HG02852 (cell line): ENCODE measurements around the gene COL15A1.

Experiments
- ATAC-seq: cut with Tn5 transposase; IDR thresholded peaks from one replicate; pipeline ENCODE4 v1.9.1; 2021; ENCODE audit warnings: mild to moderate bottlenecking, moderate library complexity; ENCODE audit not compliant: unreplicated experiment

Gene COL15A1

DNA sequence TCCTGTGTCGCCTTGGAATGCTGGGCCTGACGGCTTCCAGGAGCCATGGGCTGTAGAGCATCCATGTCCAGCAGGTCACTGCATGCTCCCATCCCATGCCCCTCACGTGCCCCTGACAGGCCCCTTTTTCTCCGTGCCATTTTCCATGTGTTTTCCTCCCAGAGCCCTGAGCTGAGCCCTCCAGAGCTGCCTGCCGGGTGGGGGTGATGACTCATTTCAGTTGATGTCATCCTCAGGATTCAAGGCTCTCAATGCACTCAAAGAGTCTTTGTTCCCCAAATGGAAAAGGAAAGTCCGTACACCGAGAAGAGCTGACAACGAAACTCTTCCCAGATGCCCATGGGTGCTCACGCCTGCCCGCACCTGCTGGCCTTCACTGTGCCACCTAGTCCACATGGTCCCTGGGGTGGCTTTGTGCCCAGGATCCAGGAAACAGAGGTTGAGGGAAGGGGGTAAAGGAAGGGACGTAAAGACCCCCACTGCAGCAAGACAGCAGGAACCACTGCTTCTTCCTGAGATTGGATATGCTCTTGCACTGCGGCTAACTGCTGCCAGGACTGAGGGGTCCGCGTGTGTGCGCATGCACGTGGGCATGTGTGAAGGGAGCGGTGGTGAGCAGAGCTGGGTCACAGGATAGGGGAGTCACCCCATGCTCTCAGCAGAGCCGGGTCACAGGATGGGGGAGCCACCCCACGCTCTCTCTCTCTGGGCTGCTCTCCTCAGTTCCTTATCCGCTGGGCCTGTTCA is 27.6 kb downstream of the COL15A1 start:
- no peak for ATAC-seq

DNA sequence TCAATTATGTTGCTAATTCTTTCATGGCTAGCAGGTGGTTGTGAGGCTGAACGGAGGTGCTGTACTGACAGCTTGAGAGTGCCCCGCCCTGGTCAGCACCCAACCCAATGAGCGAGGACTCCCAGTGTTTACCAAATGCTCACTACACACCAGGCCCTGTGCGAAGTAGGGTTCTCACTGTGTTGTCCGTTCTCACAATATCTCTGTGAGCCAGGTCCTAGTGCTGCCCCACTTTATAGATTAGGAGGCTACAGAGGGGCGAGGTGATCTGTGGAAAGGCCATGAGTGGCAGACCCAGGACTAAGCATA is 28.2 kb downstream of the COL15A1 start:
- ATAC-seq = no peak

DNA sequence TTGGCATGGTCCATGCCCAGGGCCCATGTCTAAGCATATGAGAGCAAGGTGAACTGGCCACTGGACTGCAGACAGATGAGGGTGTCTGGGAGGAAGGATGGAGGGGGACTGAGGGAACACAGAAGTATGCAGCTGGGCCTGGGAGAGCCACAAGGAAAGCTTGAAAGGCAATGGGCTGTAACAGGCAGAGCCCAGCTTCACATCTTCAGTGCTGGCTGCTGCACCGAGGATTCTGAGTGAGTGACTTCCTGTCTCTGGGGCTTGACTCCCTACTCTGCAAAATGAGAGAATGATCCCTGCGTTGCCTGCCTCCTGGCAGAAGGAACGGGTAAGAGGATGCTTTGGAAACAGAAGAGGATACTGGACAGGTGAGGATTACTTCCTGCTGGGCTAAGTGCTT is 29.0 kb downstream of the COL15A1 start:
- ATAC-seq = no peak

DNA sequence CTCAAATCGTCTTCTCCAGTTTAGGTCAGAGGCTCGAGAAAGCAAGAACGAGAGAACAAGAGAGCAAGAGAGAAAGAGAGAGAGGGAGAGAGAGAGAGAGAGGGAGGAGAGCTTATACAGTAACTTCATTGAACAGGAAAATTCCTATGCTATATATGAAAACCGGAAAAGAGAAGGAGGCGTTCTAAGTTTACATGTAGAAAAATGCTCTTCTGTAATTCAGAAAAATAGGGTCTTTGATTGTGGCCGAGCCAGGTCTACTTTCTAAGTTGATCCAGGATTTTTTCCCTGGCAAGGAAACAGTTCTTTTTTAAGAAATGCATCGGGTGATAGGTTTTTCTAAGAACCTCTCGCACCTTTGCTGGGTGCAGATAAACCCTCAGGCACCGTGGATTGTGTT is 29.5 kb downstream of the COL15A1 start:
- ATAC-seq = no peak

DNA sequence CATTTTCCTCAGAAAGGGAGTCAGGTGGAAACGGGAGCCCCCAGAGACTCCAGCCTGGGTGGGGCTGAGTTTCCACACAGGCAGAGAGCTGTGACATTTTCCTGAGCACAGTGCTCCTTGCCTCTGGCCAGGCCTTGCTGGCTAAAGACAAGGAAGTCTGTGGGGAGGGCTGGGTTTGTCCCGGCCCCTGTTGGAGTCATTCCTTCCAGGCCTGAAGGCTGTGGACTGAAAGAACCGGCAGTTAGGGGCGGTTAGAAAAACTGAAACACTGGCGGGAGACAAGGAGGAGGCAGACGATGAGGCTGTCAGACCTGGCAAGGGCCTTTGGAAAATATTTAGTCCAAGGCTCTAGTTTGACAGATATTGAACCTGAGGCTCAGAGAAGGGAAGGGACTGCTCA is 29.9 kb downstream of the COL15A1 start:
- ATAC-seq = no peak

DNA sequence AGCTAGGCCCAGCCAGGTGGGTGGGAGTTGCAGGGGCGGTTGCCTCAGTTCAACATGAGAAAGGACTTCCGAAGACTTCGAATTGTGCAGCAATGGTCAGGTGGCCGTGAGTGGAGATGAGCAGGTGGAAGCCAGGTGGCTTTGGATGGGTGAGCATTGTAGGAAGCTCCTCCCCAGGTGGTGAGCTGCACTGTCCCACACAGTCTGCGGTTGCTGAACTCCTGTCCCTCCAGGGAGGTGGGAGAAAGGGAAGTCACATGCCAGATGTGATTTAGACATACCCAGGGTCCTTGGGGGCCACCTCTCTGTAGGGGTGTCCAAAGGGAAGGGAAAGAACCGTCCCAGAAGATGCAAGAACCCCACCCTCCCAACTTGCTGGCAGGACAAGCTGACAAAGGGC is 30.4 kb downstream of the COL15A1 start:
- no peak for ATAC-seq

DNA sequence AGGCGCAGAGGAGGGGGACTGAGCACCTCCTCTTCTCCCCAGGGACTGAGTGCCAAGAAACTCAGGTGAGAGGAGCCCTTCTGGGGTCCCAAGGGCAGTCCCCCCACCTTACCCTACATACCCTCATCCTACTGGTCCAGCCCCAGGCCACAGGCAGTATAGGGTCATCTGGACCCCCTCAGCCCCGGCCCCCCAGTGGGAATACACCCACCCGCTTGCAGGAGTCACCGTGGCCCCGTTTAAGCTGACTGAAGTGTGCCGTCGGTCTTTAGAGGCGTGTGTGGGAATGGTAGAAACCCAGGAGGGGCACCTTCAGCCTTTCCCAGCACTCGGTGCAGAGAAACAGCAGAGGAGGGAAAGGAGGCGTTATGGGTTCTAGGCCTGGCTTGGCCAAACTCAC is 30.8 kb downstream of the COL15A1 start:
- ATAC-seq = no peak

DNA sequence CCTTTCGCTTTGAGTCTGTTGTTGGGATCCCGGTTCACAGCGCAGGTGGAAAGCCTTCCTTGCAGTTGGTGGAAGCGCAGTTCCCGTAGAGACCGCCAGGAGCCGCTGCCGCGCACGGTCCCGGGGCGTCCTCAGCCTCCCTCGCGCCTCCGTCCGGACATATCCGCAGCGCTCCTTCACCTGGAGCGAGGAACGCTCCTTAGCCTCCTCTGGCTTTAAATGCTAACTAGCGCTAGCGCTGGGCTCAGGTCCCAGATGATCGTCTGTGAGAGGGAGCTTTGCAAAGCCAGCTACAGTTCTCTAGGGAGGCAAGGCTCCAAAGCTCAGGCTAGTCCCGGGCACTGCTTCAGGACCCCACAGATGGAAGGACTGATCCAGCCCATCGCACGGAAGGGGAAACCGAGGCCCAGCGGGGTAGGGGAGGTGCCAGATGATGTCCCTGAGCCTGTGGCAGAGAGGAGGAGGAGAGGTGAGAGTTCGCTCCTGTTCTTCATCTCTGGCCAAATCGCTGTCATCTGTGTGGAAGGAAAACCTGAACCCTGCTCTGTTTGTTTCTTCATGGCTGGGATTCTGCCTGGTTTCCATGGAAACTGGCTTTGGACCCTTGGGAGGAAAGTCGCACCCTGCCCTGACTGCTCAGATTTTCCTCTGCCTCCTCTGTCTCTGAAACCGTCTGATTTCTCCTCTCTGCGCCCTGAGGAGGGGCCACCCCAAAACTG is 31.4 kb downstream of the COL15A1 start:
- peak; percentile 95 for ATAC-seq

DNA sequence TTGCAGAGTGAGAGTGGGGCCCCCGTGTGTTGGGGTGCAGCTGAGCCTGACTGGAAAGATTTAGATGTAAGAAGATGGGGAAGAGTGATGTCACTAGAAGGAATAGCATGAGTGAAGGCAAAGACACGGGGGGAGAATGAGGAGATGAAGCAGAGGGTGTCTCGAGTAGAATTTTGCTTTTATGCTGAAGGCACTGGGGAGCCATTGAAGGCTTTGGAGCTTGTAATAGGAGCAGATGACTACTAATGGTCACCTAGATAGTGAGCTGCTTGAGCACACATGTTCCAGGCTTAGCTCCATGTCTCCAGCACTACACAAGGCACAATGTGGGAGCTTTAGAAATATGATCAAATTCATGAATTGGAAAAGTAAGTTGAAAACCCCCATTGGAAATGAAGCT is 32.1 kb downstream of the COL15A1 start:
- ATAC-seq = no peak

DNA sequence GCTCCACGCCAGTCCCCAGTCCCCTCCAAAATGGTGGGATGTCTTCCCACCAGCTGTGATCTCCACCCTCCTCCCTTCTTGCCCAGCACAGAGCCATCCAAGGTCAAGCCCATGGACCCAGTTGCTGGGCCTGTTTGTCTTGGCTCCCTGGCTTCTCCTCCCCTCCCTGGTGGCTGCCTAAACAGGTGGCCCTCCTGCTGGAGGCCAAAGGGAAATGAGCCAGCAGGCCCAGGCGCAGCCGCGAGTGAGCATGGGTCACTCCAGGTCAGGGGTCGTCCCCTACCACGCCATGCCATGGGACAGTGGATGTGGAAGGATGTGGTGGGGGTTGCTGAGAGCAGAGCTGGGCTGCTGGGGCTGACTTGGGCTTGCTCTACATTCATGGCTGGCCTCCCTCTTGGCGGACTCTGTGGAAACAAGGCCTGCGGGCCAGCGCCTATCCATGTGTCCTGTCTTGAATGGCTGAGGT is 33.6 kb downstream of the COL15A1 start:
- no peak for ATAC-seq

DNA sequence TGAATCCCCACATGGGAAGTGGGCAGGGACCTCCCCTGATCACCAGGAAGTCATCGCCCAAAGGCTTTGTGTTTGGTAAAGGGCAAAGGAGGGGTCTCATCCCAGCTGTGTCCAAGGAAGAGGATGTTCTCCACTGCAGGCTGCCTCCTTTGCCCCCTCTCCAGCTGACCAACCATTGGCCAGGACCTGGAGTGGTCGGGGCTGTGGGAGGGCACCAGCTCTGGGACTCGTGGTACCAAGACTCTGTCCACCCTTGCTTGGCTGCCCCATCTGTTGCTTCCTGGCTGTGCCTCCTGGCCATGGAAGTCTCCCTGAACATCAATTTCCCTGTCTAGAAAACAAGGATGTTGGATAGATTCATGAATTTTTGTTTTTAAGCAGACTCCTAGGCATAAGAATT is 34.1 kb downstream of the COL15A1 start:
- no peak for ATAC-seq

DNA sequence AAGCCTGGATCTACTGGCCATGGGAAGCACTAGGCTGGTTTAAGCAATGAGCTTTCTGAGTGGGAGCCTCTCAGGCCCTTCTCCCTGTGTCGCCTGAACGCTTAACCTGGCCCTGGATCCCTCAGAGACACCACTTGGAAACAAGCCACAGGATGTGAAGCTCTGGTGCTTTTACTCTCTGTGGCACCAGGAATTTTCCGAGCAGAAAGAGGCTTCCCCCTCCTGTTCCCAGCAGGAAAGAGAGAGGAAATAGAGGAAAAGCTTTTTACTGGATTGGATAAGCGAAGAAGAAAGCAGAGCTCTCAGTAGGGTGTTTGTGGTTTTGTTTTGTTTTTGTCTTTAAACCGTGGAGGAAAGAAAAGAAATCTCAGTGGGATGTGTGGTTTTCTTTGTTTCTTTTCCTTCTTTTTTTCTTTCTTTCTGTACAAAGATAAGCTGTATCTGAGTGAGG is 34.5 kb downstream of the COL15A1 start:
- no peak for ATAC-seq

DNA sequence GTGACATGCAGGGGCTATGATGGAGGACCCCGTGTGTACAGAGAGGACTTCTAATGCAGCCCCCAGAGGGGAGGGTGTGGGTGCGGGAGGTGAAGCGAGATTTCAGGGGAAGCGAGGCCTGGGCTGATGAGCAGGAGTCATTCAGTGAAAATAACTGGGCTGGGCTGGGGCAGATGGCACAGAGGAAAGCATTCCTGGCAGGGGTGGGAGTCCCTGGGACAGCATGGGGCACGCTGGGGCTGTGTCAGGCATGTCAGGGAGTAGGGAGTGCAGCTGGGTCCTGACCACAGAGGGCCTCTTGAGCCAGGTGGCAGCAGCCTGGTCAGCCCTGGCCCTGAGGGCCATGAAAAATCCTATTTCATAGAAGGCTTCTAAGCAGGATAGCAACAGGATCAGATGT is 36.6 kb downstream of the COL15A1 start:
- no peak for ATAC-seq

DNA sequence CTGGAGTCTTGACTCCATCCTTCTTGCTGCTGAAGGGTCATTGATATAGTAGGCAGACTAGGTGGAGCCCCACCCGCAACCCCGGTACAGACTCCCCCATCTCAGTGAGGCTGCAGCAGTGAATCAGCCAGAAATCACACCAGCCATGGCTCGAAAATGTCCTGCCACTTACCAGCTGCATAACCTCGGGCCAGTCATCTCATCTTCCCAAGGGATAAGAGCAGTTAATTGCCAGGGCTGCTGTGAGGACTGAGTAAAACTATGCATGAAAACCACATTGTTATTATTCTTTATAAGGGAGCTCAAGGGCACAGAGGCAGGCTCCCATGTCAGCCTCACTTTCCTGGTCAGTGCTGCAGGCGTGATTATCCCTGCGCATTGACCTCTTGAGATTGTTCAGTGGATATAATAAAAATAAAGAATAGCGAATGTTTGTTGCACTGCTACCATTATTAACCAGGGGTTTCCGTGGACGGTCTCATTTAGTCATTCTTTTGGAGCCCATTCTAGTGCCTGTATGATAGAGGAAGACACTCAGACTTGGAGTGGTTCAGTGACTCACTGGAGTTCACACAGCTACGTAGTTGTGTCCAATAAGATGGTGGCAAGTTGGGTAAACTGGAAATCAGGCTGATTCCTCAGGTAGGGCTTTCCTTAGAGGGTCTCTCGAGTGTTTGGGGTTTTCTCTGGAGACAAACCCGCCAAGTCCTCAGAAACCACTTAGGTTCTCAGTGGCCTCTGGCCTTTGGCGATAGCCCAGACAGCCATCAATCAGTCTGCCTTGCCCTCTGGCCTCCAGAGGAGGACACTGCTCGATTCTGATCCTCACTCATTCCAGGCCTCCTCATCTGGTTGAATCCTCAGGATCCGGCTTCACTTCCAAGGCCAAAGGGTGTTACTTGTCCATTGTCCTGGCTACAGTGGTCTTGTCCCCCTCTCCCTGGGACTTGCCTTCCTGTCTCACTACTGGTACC is 39.9 kb downstream of the COL15A1 start:
- ATAC-seq = no peak

DNA sequence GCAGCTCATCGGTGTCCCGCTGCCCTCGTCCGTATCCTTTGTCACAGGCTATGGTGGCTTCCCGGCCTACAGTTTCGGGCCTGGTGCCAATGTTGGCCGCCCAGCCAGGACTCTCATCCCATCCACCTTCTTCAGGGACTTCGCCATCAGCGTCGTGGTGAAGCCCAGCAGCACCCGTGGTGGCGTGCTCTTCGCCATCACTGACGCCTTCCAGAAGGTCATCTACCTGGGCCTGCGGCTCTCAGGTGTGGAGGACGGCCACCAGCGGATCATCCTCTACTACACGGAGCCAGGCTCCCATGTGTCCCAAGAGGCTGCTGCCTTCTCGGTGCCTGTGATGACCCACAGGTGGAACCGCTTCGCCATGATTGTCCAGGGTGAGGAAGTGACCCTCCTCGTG is 41.9 kb downstream of the COL15A1 start:
- no peak for ATAC-seq

DNA sequence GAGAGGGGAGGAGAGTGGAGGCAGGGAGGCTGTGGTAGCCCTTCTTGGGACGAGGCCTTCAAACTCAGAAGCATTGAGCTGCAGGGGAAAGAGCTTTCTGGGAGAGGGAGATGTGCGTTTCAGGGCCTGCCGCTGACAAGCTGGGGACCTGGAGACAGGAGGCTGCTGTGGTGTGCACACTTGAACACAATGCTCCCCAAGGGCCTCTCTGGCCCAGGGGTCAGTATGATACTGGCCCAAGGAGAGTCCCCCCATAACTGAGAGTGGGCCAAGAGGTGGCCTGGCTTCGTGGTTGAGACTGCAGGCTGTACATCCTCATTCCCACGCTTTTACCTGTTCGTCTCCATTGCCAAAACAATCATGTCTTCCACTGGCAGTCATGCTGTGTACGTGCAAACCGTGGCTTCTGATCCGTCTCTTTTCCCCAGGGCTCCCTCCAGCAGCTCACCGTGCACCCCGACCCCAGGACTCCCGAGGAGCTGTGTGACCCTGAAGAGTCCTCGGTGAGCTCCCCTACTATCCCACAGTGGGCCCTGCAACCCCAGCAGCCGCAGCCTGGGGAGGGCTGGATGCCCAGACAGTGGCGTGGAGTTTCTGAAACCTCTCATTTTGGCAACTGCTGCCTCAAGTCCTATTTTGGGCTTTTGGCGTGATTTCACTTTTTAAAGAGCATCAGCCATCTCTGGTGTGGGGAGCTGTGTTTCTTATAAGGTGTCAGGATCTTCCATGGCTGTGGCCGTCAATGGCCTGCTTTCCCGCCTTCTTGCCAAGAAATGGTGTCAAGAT is 43.4 kb downstream of the COL15A1 start:
- no peak for ATAC-seq

DNA sequence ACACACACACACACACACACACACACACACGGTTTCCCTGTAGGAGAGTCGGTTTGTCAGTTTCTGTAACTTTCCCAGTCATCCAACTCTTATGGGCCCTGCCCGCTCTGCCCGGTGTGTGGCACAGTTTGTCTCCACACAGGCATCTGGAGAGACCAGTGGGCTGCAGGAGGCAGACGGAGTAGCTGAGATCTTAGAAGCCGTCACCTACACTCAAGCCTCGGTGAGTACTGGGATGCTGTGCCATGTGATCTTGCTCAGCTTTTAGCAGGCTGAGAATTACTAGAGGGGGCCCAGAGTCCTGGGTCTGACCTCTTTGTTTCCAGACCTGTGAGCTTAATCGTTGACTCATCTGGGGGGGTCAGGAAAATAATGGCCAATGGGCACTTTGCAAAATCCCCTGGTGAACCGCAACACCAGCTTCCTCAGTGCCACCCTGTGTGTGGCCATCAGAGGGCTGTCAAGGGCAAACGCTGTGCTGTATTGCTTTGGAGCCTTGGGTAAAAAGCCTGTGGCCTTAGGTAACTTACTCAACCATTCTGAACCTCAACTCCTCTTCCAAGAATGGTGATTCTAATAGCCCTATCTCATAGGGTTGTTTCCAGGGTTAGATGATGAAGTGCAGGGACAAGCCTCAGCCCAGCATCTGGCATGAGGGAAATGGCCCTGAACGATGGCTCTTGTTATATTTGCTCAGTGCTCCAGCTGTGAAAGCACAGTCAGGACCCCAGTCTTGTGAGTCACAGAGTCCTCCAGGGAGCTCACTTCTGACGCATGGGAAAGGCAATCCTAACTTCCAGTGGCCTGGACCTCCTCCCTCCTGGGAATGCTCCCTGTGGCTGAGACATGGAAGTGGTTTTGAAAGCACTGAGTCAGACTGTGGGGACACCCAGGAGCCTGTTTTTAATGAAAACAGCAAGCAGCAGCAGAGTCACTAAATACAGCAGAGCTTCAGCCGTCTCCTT is 45.6 kb downstream of the COL15A1 start:
- no peak for ATAC-seq

DNA sequence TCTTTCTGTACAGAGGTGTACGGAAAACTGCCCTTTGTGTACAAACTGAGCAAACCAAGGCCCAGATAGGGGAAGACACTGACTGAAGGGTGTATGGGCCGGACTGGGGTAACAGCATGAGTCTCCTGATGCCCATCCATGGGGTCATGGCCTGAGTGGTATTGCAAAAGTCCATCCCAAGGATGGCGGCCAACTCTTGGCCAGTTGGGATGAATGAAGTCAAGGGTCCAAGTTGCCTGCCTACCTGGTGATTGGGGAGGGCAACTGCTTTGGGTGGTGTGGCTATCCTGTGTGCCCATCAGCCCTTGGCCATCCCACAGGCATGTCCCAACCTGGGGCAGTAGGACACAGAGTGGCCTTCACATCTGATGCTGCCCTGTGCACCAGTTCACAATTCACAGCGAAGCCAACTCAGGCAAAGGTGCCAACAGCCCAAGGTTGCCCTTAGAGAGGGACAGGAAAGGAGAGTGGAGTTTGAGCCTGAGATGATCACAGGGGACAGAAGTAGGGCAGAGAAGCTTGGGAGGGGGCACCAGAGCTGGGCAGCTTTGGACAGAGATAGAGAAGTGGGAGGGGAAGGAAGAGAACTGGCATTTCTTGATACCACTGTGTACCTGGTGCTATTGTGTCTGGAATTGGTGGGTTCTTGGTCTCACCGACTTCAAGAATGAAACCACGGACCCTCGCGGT is 46.6 kb downstream of the COL15A1 start:
- ATAC-seq = no peak
